CD4-positive, alpha-beta T cell treated with Interleukin-15 for 4 hours (primary cell): ENCODE results near the gene SIRT4.
"Not testable (repeated sequence)": the region's sequence is repeated elsewhere in the genome, so short reads cannot be mapped to it uniquely, and the experiment has no call there.

Experiments
- DNase-seq: peaks from one replicate; pipeline ENCODE4 v3.0.0-alpha.2; 2020; ENCODE audit warnings: low spot score

SIRT4 gene

GRCh38 chr12:120335447-120335846, 33.3 kb downstream of the SIRT4 start:
- peak; percentile 9 for DNase-seq

- DNase-seq = not testable (repeated sequence)
Measured at GRCh38 chr12:120336392-120336791, 34.3 kb downstream of the SIRT4 start.

- no peak for DNase-seq
Measured at GRCh38 chr12:120337730-120338129, 35.6 kb downstream of the SIRT4 start.

GRCh38 chr12:120339256-120339655, 37.1 kb downstream of the SIRT4 start:
- no peak for DNase-seq

- no peak for DNase-seq
Measured at GRCh38 chr12:120342175-120343038, 40.3 kb downstream of the SIRT4 start.

- no peak for DNase-seq
Measured at GRCh38 chr12:120343039-120343537, 41.0 kb downstream of the SIRT4 start.

GRCh38 chr12:120343692-120344091, 41.6 kb downstream of the SIRT4 start:
- no peak for DNase-seq

GRCh38 chr12:120346031-120346430, 43.9 kb downstream of the SIRT4 start:
- no peak for DNase-seq

GRCh38 chr12:120346681-120347080, 44.6 kb downstream of the SIRT4 start:
- no peak for DNase-seq

GRCh38 chr12:120347766-120348165, 45.6 kb downstream of the SIRT4 start:
- DNase-seq = no peak

- DNase-seq = no peak
Measured at GRCh38 chr12:120350576-120351350, 48.6 kb downstream of the SIRT4 start.

GRCh38 chr12:120352117-120352516, 50.0 kb downstream of the SIRT4 start:
- no peak for DNase-seq

GRCh38 chr12:120353136-120353535, 51.0 kb downstream of the SIRT4 start:
- no peak for DNase-seq

GRCh38 chr12:120353556-120354317, 51.6 kb downstream of the SIRT4 start:
- no peak for DNase-seq

GRCh38 chr12:120356567-120357030, 54.5 kb downstream of the SIRT4 start:
- peak; percentile 69 for DNase-seq

- no peak for DNase-seq
Measured at GRCh38 chr12:120357104-120357503, 55.0 kb downstream of the SIRT4 start.

GRCh38 chr12:120358412-120359100, 56.4 kb downstream of the SIRT4 start:
- DNase-seq = no peak

GRCh38 chr12:120359128-120359527, 57.0 kb downstream of the SIRT4 start:
- no peak for DNase-seq

GRCh38 chr12:120361506-120362208, 59.5 kb downstream of the SIRT4 start:
- no peak for DNase-seq
